Activated naive CD4-positive, alpha-beta T cell treated with anti-CD3 and anti-CD28 coated beads, Interleukin-2, amount 50 U/mL, for 72 hours (primary cell): ENCODE results near the gene UBE2I. TPM values are rescaled to one million over a fixed set of nuclear protein-coding genes. Genes with fewer than 3 reads are reported as not detected.
"Not testable (repeated sequence)": the region's sequence is repeated elsewhere in the genome, so short reads cannot be mapped to it uniquely, and the experiment has no call there.

Source experiments
- ATAC-seq, 2 donors: fragments of 150-1000 bp; cut with Tn5 transposase; 2 replicates each; pipeline ENCODE4 v1.10.0; 2021; ENCODE audit warnings: mild to moderate bottlenecking in 2 of 2, moderate library complexity in 2 of 2
- DNase-seq, 2 donors: peaks; one replicate each; pipeline ENCODE4 v3.0.0; 2021 to 2022; ENCODE audit warnings: low spot score in 2 of 2
- H3K27ac Mint-ChIP-seq, 2 donors: one replicate each; pipeline ENCODE4 v1.8.0; 2022; ENCODE audit warnings: mild to moderate bottlenecking in 2 of 2, mixed read lengths in 2 of 2
- H3K36me3 Mint-ChIP-seq, 2 donors: one replicate each; pipeline ENCODE4 v1.8.0; 2022; ENCODE audit warnings: mixed read lengths in 2 of 2
- H3K9me3 Mint-ChIP-seq, 2 donors: one replicate each; pipeline ENCODE4 v1.8.0; 2022; ENCODE audit warnings: mixed read lengths in 2 of 2
- total RNA-seq, 2 donors: library from RNA; stranded (reverse); gene quantifications; one replicate each; pipeline ENCODE4 v1.2.3, GENCODE V29; 2022

The UBE2I gene
- total RNA-seq = 100 to 1,000 TPM; 205 to 246 TPM

- peak within 1 kb of the TSS; percentile 95 to 100 for H3K27ac Mint-ChIP-seq
- peaks cover 14 to 17% of the 10 kb centered on the region in 2 donors for H3K36me3 Mint-ChIP-seq
- ATAC-seq (peak; percentile 67 to 85), DNase-seq (peak; percentile 94 to 100)
- no peaks in the 10 kb centered on the region for H3K9me3 Mint-ChIP-seq
These were observed at the start of gene UBE2I for GRCh38 chr16:1308977-1309885. TSS of gene UBE2I (plus strand) at chr16:1309636. CDS start at chr16:1314031, 4,395 bp downstream.

- Mint-ChIP-seq H3K36me3 (no peaks in the 10 kb centered on the region), H3K9me3 (peaks cover 6% of the 10 kb centered on the region in 2 donors), H3K27ac (no peak overlapping the region)
- DNase-seq = no peak
- ATAC-seq = no peak
These were observed 49.7 kb upstream of the UBE2I start for GRCh38 chr16:1259760-1260068.

- DNase-seq (no peak), ATAC-seq (no peak)
- Mint-ChIP-seq H3K36me3 (no peaks in the 10 kb centered on the region), H3K27ac (no peak overlapping the region), H3K9me3 (peaks cover 6 to 10% of the 10 kb centered on the region in 2 donors)
These were observed 49.2 kb upstream of the UBE2I start for GRCh38 chr16:1260101-1260680.

GRCh38 chr16:1261131-1261892 is 48.1 kb upstream of the UBE2I start:
- DNase-seq (peak in 1 of 2 donors; percentile 25), ATAC-seq (peak in 1 of 2 donors; percentile 72)
- no peaks in the 10 kb centered on the region for H3K36me3 Mint-ChIP-seq
- no peak overlapping the region for H3K27ac Mint-ChIP-seq
- peaks cover 6 to 10% of the 10 kb centered on the region in 2 donors for H3K9me3 Mint-ChIP-seq

GRCh38 chr16:1262210-1262845 is 47.1 kb upstream of the UBE2I start:
- Mint-ChIP-seq H3K9me3 (peaks cover 6 to 10% of the 10 kb centered on the region in 2 donors), H3K27ac (no peak overlapping the region), H3K36me3 (no peaks in the 10 kb centered on the region)
- no peak for ATAC-seq
- no peak for DNase-seq

- DNase-seq = no peak
- no peak for ATAC-seq
These were observed 46.6 kb upstream of the UBE2I start for GRCh38 chr16:1262846-1263221.

GRCh38 chr16:1263591-1264344 is 45.7 kb upstream of the UBE2I start:
- Mint-ChIP-seq H3K36me3 (no peaks in the 10 kb centered on the region), H3K9me3 (peaks cover 6 to 10% of the 10 kb centered on the region in 2 donors), H3K27ac (no peak overlapping the region)
- no peak for ATAC-seq
- DNase-seq = no peak

More at GRCh38 chr16:1262846-1263221, 46.6 kb upstream of the UBE2I start:
- Mint-ChIP-seq H3K36me3 (no peaks in the 10 kb centered on the region), H3K9me3 (peaks cover 6 to 10% of the 10 kb centered on the region in 2 donors), H3K27ac (no peak overlapping the region)

- no peak overlapping the region for H3K27ac Mint-ChIP-seq
- H3K9me3 Mint-ChIP-seq = peaks cover 6 to 10% of the 10 kb centered on the region in 2 donors
- ATAC-seq = no peak
- H3K36me3 Mint-ChIP-seq = no peaks in the 10 kb centered on the region
- no peak for DNase-seq
These were observed 44.9 kb upstream of the UBE2I start for GRCh38 chr16:1264345-1265089.

- no peak for DNase-seq
- no peaks in the 10 kb centered on the region for H3K36me3 Mint-ChIP-seq
- H3K27ac Mint-ChIP-seq = no peak overlapping the region
- H3K9me3 Mint-ChIP-seq = peaks cover 6 to 10% of the 10 kb centered on the region in 2 donors
- no peak for ATAC-seq
These were observed 44.3 kb upstream of the UBE2I start for GRCh38 chr16:1265090-1265630.

- Mint-ChIP-seq H3K9me3 (peaks cover 6 to 10% of the 10 kb centered on the region in 2 donors), H3K36me3 (no peaks in the 10 kb centered on the region), H3K27ac (no peak overlapping the region)
- no peak for DNase-seq
- ATAC-seq = no peak
These were observed 43.6 kb upstream of the UBE2I start for GRCh38 chr16:1265826-1266225.

- H3K9me3 Mint-ChIP-seq, DNase-seq, H3K36me3 Mint-ChIP-seq, ATAC-seq, H3K27ac Mint-ChIP-seq: not testable (repeated sequence)
These were observed 40.0 kb upstream of the UBE2I start for GRCh38 chr16:1269418-1269817.

- H3K36me3 Mint-ChIP-seq = no peaks in the 10 kb centered on the region
- ATAC-seq = no peak
- H3K27ac Mint-ChIP-seq = peak overlapping the region in 1 of 2 donors; percentile 22
- no peak for DNase-seq
- H3K9me3 Mint-ChIP-seq = peaks cover 0 to 5% of the 10 kb centered on the region in 2 donors
These were observed 38.1 kb upstream of the UBE2I start for GRCh38 chr16:1271380-1271723.

GRCh38 chr16:1271724-1272413 is 37.6 kb upstream of the UBE2I start:
- H3K27ac Mint-ChIP-seq, H3K9me3 Mint-ChIP-seq, ATAC-seq, DNase-seq, H3K36me3 Mint-ChIP-seq: not testable (repeated sequence)

- no peaks in the 10 kb centered on the region for H3K36me3 Mint-ChIP-seq
- H3K27ac Mint-ChIP-seq = no peak overlapping the region
- H3K9me3 Mint-ChIP-seq = peaks cover 0 to 5% of the 10 kb centered on the region in 2 donors
- ATAC-seq (no peak), DNase-seq (no peak)
These were observed 36.8 kb upstream of the UBE2I start for GRCh38 chr16:1272453-1273198.
